ENCODE results near the gene USP13.

GRCh38 chr3:179672918-179673317 lies 20.1 kb downstream of the USP13 start:
- TF ChIP-seq CTCF (IDR thresholded peaks at IDR 0.05) (no peak), POLR2A (IDR thresholded peaks at IDR 0.05) (no peak)
